Ovary (tissue), 3 donors: ENCODE measurements around the gene ATP5ME.

Experiments used
- CTCF ChIP-seq, 3 donors: fragments of 450-650 bp in 2 of 3; fragments of 200-600 bp in 1 of 3; IDR thresholded peaks; one replicate each; pipeline versions ENCODE4 v1.5.1 to v1.8.0; 2016 to 2022; ENCODE audit warnings: antibody characterized with exemption in 3 of 3, mild to moderate bottlenecking in 1 of 3
- EP300 ChIP-seq: sonication (generic); formaldehyde crosslinking; IDR thresholded peaks from one replicate; pipeline ENCODE4 v1.6.1; 2017; ENCODE audit warnings: antibody characterized with exemption
- donor health status: DM: no; HTN: no; CAD: no.

- TF ChIP-seq CTCF (IDR thresholded peaks at IDR 0.05) (no peak), EP300 (no peak)
These were observed 556 bp downstream of the ATP5ME start for GRCh38 chr4:673349-674091.
